DOHH2 (cell line): ENCODE results near the gene TLL2.

Experiments
- H3F3A ChIP-seq: fragments of 200-600 bp; sonication (generic), shearing (Covaris generic); 2 replicates; pipeline ENCODE4 v1.6.0; 2016; ENCODE audit warnings: antibody characterized with exemption, mild to moderate bottlenecking; ENCODE audit not compliant: control insufficient read depth, insufficient read depth
- H3K27ac ChIP-seq: fragments of 200-600 bp; sonication (generic); 2 replicates; pipeline ENCODE4 v1.5.1; 2014; ENCODE audit warnings: low read depth, mild to moderate bottlenecking, low read length, moderate library complexity
- H3K27me3 ChIP-seq: fragments of 200-600 bp; sonication (generic); 2 replicates; pipeline ENCODE4 v1.6.1; 2014; ENCODE audit warnings: mild to moderate bottlenecking, low read length, mixed read lengths; ENCODE audit not compliant: control insufficient read depth
- H3K36me3 ChIP-seq: fragments of 200-600 bp; sonication (generic); 2 replicates; pipeline ENCODE4 v1.6.1; 2014; ENCODE audit warnings: mild to moderate bottlenecking, low read length, moderate library complexity, mixed read lengths; ENCODE audit not compliant: control insufficient read depth
- H3K4me1 ChIP-seq: fragments of 200-600 bp; sonication (generic); 2 replicates; pipeline ENCODE4 v1.6.1; 2014; ENCODE audit warnings: mild to moderate bottlenecking, low read length, mixed read lengths; ENCODE audit not compliant: control insufficient read depth
- H3K4me2 ChIP-seq: fragments of 200-600 bp; sonication (generic); 2 replicates; pipeline ENCODE4 v1.6.0; 2014; ENCODE audit warnings: mild to moderate bottlenecking, low read length, moderate library complexity
- H3K4me3 ChIP-seq: fragments of 200-600 bp; sonication (generic); 2 replicates; pipeline ENCODE4 v1.5.1; 2014; ENCODE audit warnings: mild to moderate bottlenecking, low read length, mixed read lengths
- H3K79me2 ChIP-seq: fragments of 200-600 bp; sonication (generic); 2 replicates; pipeline ENCODE4 v1.6.1; 2014; ENCODE audit warnings: mild to moderate bottlenecking, low read length, mixed read lengths; ENCODE audit not compliant: control insufficient read depth
- H3K9me2 ChIP-seq: fragments of 200-600 bp; sonication (generic); replicated peaks from 2 replicates; pipeline ENCODE4 v1.6.1; 2014; ENCODE audit warnings: mild to moderate bottlenecking, low read length, mixed read lengths; ENCODE audit not compliant: control insufficient read depth
- H3K9me3 ChIP-seq: fragments of 200-600 bp; sonication (generic); 2 replicates; pipeline ENCODE4 v1.6.1; 2014; ENCODE audit warnings: antibody characterized with exemption, low read length, mixed read lengths; ENCODE audit not compliant: control insufficient read depth, insufficient read depth
- H4K20me1 ChIP-seq: fragments of 200-600 bp; sonication (generic); 2 replicates; pipeline ENCODE4 v1.6.0; 2014; ENCODE audit warnings: low read depth, mild to moderate bottlenecking, antibody characterized with exemption, low read length, moderate library complexity; ENCODE audit not compliant: control insufficient read depth, insufficient read depth
- EZH2phosphoT487 ChIP-seq: fragments of 200-600 bp; sonication (generic); IDR thresholded peaks from 2 replicates; pipeline ENCODE4 v1.6.1; 2017; ENCODE audit warnings: borderline replicate concordance, mild to moderate bottlenecking, antibody characterized with exemption, low read length, moderate library complexity, mixed read lengths
- TF ChIP-seq, protein P1 (sequence below): fragments of 200-600 bp; sonication (generic); IDR thresholded peaks from one replicate; pipeline ENCODE4 v1.5.1; 2014; ENCODE audit warnings: antibody characterized with exemption, mild to moderate bottlenecking, low read depth, low read length; ENCODE audit not compliant: poor library complexity, severe bottlenecking

TLL2 gene

GRCh38 chr10:96513698-96514561, at the start of gene TLL2:
Gene TLL2, minus strand, starts transcription at chr10:96513926. Its CDS starts 241 bp downstream, at chr10:96513685.
- H3K27me3 ChIP-seq = peaks cover 52% of the 10 kb centered on the region
- H3F3A ChIP-seq = 0 out of 2 replicates have a peak, but pooled peaks cover 5% of the 10 kb centered on the region
- peak within 1 kb of the TSS; percentile 95 for H3K4me2 ChIP-seq

DNA sequence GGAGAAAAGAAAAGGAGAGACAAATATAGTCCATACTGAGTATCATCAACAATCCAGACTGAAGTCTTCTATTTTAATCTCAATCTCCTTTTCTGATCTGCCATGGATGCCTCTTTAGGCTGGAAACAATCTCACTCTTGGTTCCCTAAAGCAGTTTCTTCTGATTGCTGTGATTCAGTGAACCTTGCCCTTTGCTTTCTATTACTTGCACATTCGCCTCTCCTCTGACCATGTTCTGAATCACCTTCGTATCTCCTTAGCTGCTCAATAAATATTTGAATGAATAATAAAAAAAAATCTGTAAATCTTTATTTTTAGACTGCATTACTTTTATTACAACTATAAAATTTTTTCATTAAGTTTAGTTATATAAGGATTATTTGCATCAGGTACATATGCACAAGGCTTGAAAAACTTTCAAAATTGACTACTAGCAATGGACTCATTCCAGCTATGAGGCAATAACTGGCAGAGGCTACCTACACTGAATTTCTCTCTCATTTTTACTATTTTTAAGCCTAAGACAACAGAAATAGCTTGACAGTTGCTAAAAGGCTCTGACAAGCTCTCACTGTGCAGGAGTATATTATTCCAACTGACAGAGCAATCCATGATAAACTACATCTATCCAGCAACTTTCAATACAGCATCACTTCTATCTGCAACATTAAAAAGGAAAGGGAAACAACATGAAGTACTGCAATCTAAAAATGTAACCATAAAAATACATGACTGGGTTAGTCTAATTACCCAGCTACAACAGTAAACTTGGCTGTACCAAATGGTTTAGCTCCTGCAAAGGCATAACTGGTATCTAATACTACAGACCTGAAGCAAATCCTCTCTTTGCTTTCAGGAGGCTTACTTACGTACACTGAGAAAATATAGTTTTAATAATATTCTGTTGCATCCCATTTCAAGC, 47.5 kb upstream of the TLL2 start:
- no peaks in the 10 kb centered on the region for H3K9me3 ChIP-seq
- no peaks in the 10 kb centered on the region for H3K27me3 ChIP-seq
- H3K4me1 ChIP-seq = no peaks in the 10 kb centered on the region
- H3K79me2 ChIP-seq = peaks cover 16% of the 10 kb centered on the region
- peaks cover 68% of the 10 kb centered on the region for H3K36me3 ChIP-seq
- H3K9me2 ChIP-seq = no peaks in the 10 kb centered on the region
- H3K4me2 ChIP-seq = no peak overlapping the region
- no peak overlapping the region for H3K4me3 ChIP-seq
- H3F3A ChIP-seq = no peaks in the 10 kb centered on the region
- no peak overlapping the region for H3K27ac ChIP-seq
- no peaks in the 10 kb centered on the region for H4K20me1 ChIP-seq
- TF ChIP-seq, protein P1, sequence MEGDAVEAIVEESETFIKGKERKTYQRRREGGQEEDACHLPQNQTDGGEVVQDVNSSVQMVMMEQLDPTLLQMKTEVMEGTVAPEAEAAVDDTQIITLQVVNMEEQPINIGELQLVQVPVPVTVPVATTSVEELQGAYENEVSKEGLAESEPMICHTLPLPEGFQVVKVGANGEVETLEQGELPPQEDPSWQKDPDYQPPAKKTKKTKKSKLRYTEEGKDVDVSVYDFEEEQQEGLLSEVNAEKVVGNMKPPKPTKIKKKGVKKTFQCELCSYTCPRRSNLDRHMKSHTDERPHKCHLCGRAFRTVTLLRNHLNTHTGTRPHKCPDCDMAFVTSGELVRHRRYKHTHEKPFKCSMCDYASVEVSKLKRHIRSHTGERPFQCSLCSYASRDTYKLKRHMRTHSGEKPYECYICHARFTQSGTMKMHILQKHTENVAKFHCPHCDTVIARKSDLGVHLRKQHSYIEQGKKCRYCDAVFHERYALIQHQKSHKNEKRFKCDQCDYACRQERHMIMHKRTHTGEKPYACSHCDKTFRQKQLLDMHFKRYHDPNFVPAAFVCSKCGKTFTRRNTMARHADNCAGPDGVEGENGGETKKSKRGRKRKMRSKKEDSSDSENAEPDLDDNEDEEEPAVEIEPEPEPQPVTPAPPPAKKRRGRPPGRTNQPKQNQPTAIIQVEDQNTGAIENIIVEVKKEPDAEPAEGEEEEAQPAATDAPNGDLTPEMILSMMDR = no peak
- no peak for TF ChIP-seq EZH2phosphoT487

More at GRCh38 chr10:96513698-96514561, at the start of gene TLL2:
- Histone ChIP-seq H4K20me1 (no peaks in the 10 kb centered on the region), H3K9me2 (no peaks in the 10 kb centered on the region), H3K4me3 (peak within 1 kb of the TSS; percentile 75), H3K79me2 (no peaks in the 10 kb centered on the region), H3K9me3 (no peaks in the 10 kb centered on the region), H3K36me3 (no peaks in the 10 kb centered on the region), H3K27ac (no peak within 1 kb of the TSS), H3K4me1 (peaks cover 24% of the 10 kb centered on the region)
- no peak for TF ChIP-seq EZH2phosphoT487
- TF ChIP-seq, protein P1 = peak; percentile 49

GRCh38 chr10:96560489-96560888, 46.8 kb upstream of the TLL2 start:
- H4K20me1 ChIP-seq = no peaks in the 10 kb centered on the region
- peaks cover 12% of the 10 kb centered on the region for H3K79me2 ChIP-seq
- no peaks in the 10 kb centered on the region for H3K9me2 ChIP-seq
- H3K4me1 ChIP-seq = no peaks in the 10 kb centered on the region
- H3K4me2 ChIP-seq = no peak overlapping the region
- H3F3A ChIP-seq = no peaks in the 10 kb centered on the region
- peaks cover 70% of the 10 kb centered on the region for H3K36me3 ChIP-seq
- H3K27ac ChIP-seq = no peak overlapping the region
- no peaks in the 10 kb centered on the region for H3K27me3 ChIP-seq
- no peak overlapping the region for H3K4me3 ChIP-seq
- no peaks in the 10 kb centered on the region for H3K9me3 ChIP-seq
- TF ChIP-seq, protein P1 = no peak
- no peak for TF ChIP-seq EZH2phosphoT487
